Uterus (tissue), 4 donors: ENCODE results near the gene INF2. TPM values are rescaled to one million over a fixed set of nuclear protein-coding genes. Genes with fewer than 3 reads are reported as not detected.

ENCODE experiments used
- DNase-seq, 2 donors: peaks; one replicate each; pipeline ENCODE4 v3.0.0-alpha.2; 2019 to 2020
- H3K27ac ChIP-seq, 2 donors: fragments of 200-600 bp; sonication (generic); 1 replicate in 1 of 2; 2 replicates in 1 of 2; pipeline ENCODE4 v1.5.1; 2016 to 2018
- H3K27me3 ChIP-seq, 2 donors: fragments of 200-600 bp; sonication (generic); one replicate each; pipeline ENCODE4 v1.5.1; 2018 to 2019; ENCODE audit warnings: control low read depth in 1 of 2
- H3K36me3 ChIP-seq, 2 donors: fragments of 200-600 bp; sonication (generic); one replicate each; pipeline ENCODE4 v1.5.1; 2019; ENCODE audit warnings: control low read depth in 1 of 2
- H3K4me1 ChIP-seq, 2 donors: fragments of 200-600 bp; sonication (generic); one replicate each; pipeline ENCODE4 v1.5.1; 2018 to 2019; ENCODE audit warnings: control low read depth in 1 of 2
- H3K4me3 ChIP-seq, 2 donors: fragments of 200-600 bp; sonication (generic); 1 replicate in 1 of 2; 2 replicates in 1 of 2; pipeline ENCODE4 v1.5.1; 2018 to 2019; ENCODE audit warnings: mild to moderate bottlenecking in 1 of 2
- H3K9me3 ChIP-seq, 2 donors: fragments of 200-600 bp; sonication (generic); one replicate each; pipeline ENCODE4 v1.5.1; 2019; ENCODE audit warnings: control low read depth in 1 of 2
- POLR2A ChIP-seq, 2 donors: fragments of 450-650 bp; IDR thresholded peaks; one replicate each; pipeline ENCODE4 v1.6.1; 2016; ENCODE audit warnings: antibody characterized with exemption in 2 of 2, mild to moderate bottlenecking in 1 of 2, moderate library complexity in 1 of 2
- intact Hi-C: fragments of 100-400 bp; cut with DNase I; formaldehyde crosslinking; loops from one replicate; pipeline ENCODE4 v1.15.1; 2023; ENCODE audit warnings: low total_unique reads
- total RNA-seq, 4 donors: library from RNA; depleted of rRNA in 3 of 4; stranded (reverse); fragments of >200 nt in 3 of 4; gene quantifications; one replicate each; pipeline versions ENCODE4 v1.1.0 to v1.2.4, GENCODE V29; 2014 to 2023
- TF ChIP-seq, protein P1 (sequence below), 4 experiments: fragments of 200-600 bp in 2 of 4; fragments of 450-650 bp in 2 of 4; sonication (generic) in 2 of 4; IDR thresholded peaks; one replicate each; pipeline ENCODE4 v1.5.1; 2016 to 2019; ENCODE audit warnings: antibody characterized with exemption in 4 of 4, mild to moderate bottlenecking in 2 of 4, moderate library complexity in 1 of 4
- donor health status: DM: yes; HTN: yes; CAD: no.

Gene INF2
- total RNA-seq, 4 donors from 2014 or later = 13.5 to 79.4 (median 44.6) TPM

DNA sequence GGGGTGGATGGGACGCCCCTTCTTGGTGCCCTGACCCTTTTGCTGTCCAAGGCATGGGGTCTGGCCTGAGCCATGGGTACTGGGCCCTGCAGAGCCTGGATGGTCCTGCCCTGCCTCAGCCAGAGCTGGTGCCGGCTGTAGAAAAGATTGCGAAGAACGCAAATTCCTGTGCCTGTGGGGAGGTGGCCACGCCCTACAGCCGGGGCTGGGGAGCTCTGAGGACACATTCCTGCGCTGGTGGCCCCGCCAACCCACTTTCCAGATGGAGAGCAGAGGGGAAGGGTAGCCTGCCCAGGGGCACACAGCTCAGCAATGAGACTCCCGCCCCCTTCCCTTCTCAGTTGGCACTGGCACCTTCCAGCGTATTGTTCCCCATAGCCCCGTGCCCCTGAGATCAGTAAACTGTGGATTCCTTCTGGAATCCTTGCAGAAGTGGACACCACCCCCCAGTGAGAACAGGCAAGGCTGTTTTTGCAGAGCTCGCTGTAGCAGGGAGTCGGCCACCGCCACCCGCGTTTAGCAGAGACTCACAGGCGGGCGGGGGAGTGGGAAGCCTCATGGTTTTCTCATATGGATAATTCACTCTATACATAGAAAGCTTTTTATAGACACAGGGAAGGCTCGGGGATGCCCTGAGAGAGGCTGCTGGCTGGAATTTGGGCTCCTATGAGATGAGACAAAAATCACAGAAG, 8.6 kb downstream of the INF2 start:
- Histone ChIP-seq H3K27me3 (no peaks in the 10 kb centered on the region), H3K36me3 (no peaks in the 10 kb centered on the region), H3K4me3 (no peak overlapping the region), H3K27ac (peak overlapping the region in 1 of 2 donors; percentile 56), H3K4me1 (peaks cover 0 to 42% of the 10 kb centered on the region in 2 donors), H3K9me3 (no peaks in the 10 kb centered on the region)
- intact Hi-C loops = no loop called here
- TF ChIP-seq, protein P1, sequence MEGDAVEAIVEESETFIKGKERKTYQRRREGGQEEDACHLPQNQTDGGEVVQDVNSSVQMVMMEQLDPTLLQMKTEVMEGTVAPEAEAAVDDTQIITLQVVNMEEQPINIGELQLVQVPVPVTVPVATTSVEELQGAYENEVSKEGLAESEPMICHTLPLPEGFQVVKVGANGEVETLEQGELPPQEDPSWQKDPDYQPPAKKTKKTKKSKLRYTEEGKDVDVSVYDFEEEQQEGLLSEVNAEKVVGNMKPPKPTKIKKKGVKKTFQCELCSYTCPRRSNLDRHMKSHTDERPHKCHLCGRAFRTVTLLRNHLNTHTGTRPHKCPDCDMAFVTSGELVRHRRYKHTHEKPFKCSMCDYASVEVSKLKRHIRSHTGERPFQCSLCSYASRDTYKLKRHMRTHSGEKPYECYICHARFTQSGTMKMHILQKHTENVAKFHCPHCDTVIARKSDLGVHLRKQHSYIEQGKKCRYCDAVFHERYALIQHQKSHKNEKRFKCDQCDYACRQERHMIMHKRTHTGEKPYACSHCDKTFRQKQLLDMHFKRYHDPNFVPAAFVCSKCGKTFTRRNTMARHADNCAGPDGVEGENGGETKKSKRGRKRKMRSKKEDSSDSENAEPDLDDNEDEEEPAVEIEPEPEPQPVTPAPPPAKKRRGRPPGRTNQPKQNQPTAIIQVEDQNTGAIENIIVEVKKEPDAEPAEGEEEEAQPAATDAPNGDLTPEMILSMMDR (IDR thresholded peaks at IDR 0.05) = no peak
- no peak for TF ChIP-seq POLR2A (IDR thresholded peaks at IDR 0.05)
- no peak for DNase-seq

DNA sequence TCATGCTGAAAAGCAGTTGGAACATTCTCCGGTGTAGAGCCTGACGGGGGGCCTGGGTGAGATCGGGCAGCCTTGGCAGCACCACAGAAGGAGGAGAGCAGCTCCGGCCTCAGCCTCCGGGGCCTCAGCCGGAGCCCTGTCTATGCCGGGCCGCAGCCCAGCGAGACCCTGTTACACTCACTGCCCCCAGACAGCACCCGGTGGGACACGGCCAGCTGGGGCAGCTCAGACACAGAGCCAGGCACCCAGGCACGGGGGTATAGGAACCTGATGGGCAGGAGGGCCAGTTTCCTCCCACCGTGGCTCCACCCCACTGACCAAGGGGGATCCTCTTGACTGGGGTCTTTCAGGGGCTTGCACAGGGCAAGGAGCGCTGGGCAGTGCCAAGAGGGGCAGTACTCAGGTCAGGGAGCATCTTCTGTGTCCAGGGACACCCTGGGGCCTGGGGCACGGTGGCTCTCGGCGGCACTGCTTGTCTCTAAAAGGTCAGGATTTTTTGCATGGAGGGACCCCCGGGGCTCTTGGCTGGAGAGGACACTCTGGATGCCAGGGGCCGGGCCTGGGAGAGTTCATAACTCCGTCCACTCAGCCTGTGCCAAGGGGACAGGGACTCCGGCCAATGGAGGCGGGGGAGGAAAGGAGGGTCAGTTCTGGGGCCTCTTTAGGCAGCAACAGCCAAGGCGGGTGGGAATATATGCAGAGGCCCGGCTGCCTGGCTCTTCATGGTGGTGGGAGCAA, 9.4 kb downstream of the INF2 start:
- no peak overlapping the region for H3K4me3 ChIP-seq

DNA sequence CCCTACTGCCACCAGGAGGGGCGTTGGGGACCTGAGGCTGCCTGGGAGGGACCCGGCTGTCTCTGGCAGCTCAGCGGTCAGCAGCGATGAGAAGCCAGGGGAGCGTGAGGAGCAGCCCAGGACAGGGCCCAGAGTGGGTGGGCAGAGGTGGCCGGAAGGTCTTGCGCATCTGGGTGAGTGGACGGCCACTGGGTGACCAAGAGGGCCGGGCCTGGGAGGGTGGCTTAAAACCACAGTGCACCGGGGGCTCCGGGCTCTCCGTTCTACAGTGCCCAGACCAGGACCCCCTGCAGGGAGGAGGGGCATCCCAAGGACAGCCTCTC, 10.0 kb downstream of the INF2 start:
- Histone ChIP-seq H3K4me3 (no peak overlapping the region), H3K27ac (peak overlapping the region; percentile 34 to 56), H3K9me3 (no peaks in the 10 kb centered on the region), H3K36me3 (no peaks in the 10 kb centered on the region), H3K4me1 (peaks cover 0 to 42% of the 10 kb centered on the region in 2 donors), H3K27me3 (no peaks in the 10 kb centered on the region)
- DNase-seq = no peak
- intact Hi-C loops = no loop called here
- TF ChIP-seq POLR2A (IDR thresholded peaks at IDR 0.05) = no peak
- TF ChIP-seq, protein P1 (IDR thresholded peaks at IDR 0.05) = no peak

More for the DNA sequence above, 9.4 kb downstream of the INF2 start:
- Histone ChIP-seq H3K27me3 (no peaks in the 10 kb centered on the region), H3K9me3 (no peaks in the 10 kb centered on the region), H3K27ac (peak overlapping the region; percentile 34 to 56), H3K4me1 (peaks cover 0 to 42% of the 10 kb centered on the region in 2 donors), H3K36me3 (no peaks in the 10 kb centered on the region)
- peak; percentile 67 to 74 for DNase-seq
- intact Hi-C loops = no loop called here
- TF ChIP-seq, protein P1 (IDR thresholded peaks at IDR 0.05) = no peak

DNA sequence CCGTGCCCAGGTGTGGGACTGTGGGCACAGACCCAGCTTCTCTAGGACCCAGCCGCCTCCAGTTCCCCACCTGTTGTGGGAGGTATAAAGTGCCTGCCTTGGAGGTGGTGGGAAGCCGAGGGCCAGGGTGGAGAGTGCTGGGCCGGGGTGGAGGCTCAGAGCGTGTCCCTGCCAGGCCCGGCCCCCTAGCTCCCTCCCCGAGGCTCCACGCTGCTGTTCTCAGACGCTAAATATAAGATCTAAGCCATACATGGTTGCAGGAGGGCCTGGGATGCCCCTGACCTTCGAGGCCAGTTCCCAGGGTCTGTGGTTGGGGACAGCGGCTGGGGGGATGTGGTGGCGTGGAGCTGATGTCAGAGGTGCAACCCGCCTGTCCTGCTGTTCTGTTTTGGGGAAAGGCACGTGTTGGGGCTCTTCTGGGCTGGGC, 10.8 kb downstream of the INF2 start:
- intact Hi-C loops = no loop called here
- H3K27ac ChIP-seq = peak overlapping the region; percentile 34 to 56
- no peaks in the 10 kb centered on the region for H3K27me3 ChIP-seq
- no peak for DNase-seq
- H3K4me1 ChIP-seq = peaks cover 0 to 34% of the 10 kb centered on the region in 2 donors
- no peaks in the 10 kb centered on the region for H3K9me3 ChIP-seq
- no peaks in the 10 kb centered on the region for H3K36me3 ChIP-seq
- H3K4me3 ChIP-seq = no peak overlapping the region
- no peak for TF ChIP-seq POLR2A (IDR thresholded peaks at IDR 0.05)
- TF ChIP-seq, protein P1 (IDR thresholded peaks at IDR 0.05) = no peak

DNA sequence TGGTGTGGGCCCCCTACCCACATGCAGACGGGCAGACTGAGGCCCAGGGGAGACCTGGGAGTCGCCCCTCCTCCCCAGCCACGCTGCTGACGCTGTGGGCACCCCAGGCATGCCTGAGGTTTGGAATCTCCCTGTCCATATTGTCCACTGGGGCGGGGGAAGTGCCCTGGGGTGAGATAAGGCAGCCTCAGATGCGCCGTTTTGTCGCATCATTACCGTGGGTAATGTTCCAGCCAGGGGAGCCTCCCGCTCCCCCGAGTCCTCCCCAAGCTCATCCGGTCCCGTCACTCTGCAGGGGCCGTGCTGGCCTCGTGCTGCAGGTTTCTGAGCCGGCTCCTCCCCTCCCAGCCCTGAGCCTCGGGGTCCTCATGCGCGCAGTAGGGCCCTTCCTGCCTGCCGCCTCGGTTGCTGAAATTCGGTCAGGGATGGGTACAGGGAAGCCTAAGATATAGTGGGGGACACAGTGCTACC, 11.4 kb downstream of the INF2 start:
- TF ChIP-seq, protein P1 (IDR thresholded peaks at IDR 0.05) = no peak
- no peak for TF ChIP-seq POLR2A (IDR thresholded peaks at IDR 0.05)
- intact Hi-C loops = no loop called here
- no peaks in the 10 kb centered on the region for H3K9me3 ChIP-seq
- H3K4me3 ChIP-seq = no peak overlapping the region
- DNase-seq = no peak
- H3K27me3 ChIP-seq = no peaks in the 10 kb centered on the region
- no peaks in the 10 kb centered on the region for H3K36me3 ChIP-seq
- H3K27ac ChIP-seq = peak overlapping the region; percentile 10 to 34
- H3K4me1 ChIP-seq = peaks cover 0 to 30% of the 10 kb centered on the region in 2 donors
